Cardiac muscle cell (in vitro differentiated cells and primary cell): ENCODE measurements around the gene ANO10. TPM values are rescaled to one million over a fixed set of nuclear protein-coding genes. Genes with fewer than 3 reads are reported as not detected.
"Not testable (repeated sequence)": the region's sequence is repeated elsewhere in the genome, so short reads cannot be mapped to it uniquely, and the experiment has no call there.

Experiments
- DNase-seq, 2 donors: peaks; one replicate each; pipeline versions ENCODE4 v3.0.0 to v3.0.0-alpha.2; 2010 to 2017; ENCODE audit warnings: low read depth in 1 of 2, low spot score in 1 of 2
- H3K27ac ChIP-seq: fragments of 200-600 bp; sonication (generic); 2 replicates; pipeline ENCODE4 v1.5.1; 2016
- H3K27me3 ChIP-seq: fragments of 200-600 bp; sonication (generic); 2 replicates; pipeline ENCODE4 v1.6.0; 2016; ENCODE audit warnings: control low read depth
- H3K36me3 ChIP-seq: fragments of 200-600 bp; sonication (generic); 2 replicates; pipeline ENCODE4 v1.5.1; 2016; ENCODE audit warnings: control low read depth
- H3K4me1 ChIP-seq: fragments of 200-600 bp; sonication (generic); 2 replicates; pipeline ENCODE4 v1.8.1; 2017; ENCODE audit warnings: low read depth, mild to moderate bottlenecking, mixed run types
- H3K4me3 ChIP-seq: fragments of 200-600 bp; sonication (generic); 2 replicates; pipeline ENCODE4 v1.5.1; 2016; ENCODE audit warnings: mild to moderate bottlenecking
- H3K9me3 ChIP-seq: fragments of 200-600 bp; sonication (generic); 2 replicates; pipeline ENCODE4 v1.5.1; 2017; ENCODE audit warnings: low read depth, mild to moderate bottlenecking, control low read depth
- CTCF ChIP-seq: IDR thresholded peaks from 2 replicates; pipeline ENCODE4 v1.5.1; 2012; ENCODE audit warnings: low read depth, mild to moderate bottlenecking, low read length
- polyA plus RNA-seq: library from polyadenylated mRNA; unstranded; fragments of >200 nt; fragmentation: Nextera tagmentation; extraction: Ambion mirVana; gene quantifications from 2 replicates; pipeline ENCODE4 v1.2.1, GENCODE V29; 2016
- total RNA-seq: library from RNA; depleted of rRNA; stranded (reverse); fragments of >200 nt; gene quantifications from 2 replicates; pipeline ENCODE4 v1.2.3, GENCODE V29; 2016

The ANO10 gene
- total RNA-seq, result 15.0 and 16.0 TPM in 2 replicates
- 31.8 and 36.6 TPM in 2 replicates for polyA plus RNA-seq

- Histone ChIP-seq H3K27me3 (no peaks in the 10 kb centered on the region), H3K27ac (peak within 1 kb of the TSS; percentile 75), H3K4me1 (peaks cover 3% of the 10 kb centered on the region), H3K4me3 (peak within 1 kb of the TSS; percentile 89), H3K9me3 (no peaks in the 10 kb centered on the region), H3K36me3 (no peaks in the 10 kb centered on the region)
- no peak for TF ChIP-seq CTCF
- peak; percentile 99 to 100 for DNase-seq
Measured at GRCh38 chr3:43621656-43622432, at the start of gene ANO10. ANO10 (minus strand) TSS chr3:43622011; CDS start chr3:43605852, 16,159 bp downstream.

GRCh38 chr3:43670635-43671522, 49.1 kb upstream of the ANO10 start:
- DNase-seq, result no peak
- no peaks in the 10 kb centered on the region for H3K27me3 ChIP-seq
- no peak overlapping the region for H3K27ac ChIP-seq
- H3K9me3 ChIP-seq, result no peaks in the 10 kb centered on the region
- no peaks in the 10 kb centered on the region for H3K4me1 ChIP-seq
- H3K4me3 ChIP-seq, result no peak overlapping the region
- H3K36me3 ChIP-seq, result no peaks in the 10 kb centered on the region
- TF ChIP-seq CTCF, result no peak

GRCh38 chr3:43665011-43665410, 43.2 kb upstream of the ANO10 start:
- not testable (repeated sequence) for DNase-seq, H3K4me3 ChIP-seq, H3K4me1 ChIP-seq, H3K27me3 ChIP-seq, H3K36me3 ChIP-seq, H3K27ac ChIP-seq, H3K9me3 ChIP-seq

GRCh38 chr3:43661376-43661775, 39.6 kb upstream of the ANO10 start:
- H3K4me1 ChIP-seq, H3K36me3 ChIP-seq, H3K27ac ChIP-seq, H3K27me3 ChIP-seq, H3K4me3 ChIP-seq, H3K9me3 ChIP-seq, DNase-seq: not testable (repeated sequence)

- TF ChIP-seq CTCF, result no peak
- Histone ChIP-seq H3K27ac (no peak overlapping the region), H3K4me1 (no peaks in the 10 kb centered on the region), H3K4me3 (no peak overlapping the region), H3K9me3 (no peaks in the 10 kb centered on the region), H3K36me3 (no peaks in the 10 kb centered on the region), H3K27me3 (no peaks in the 10 kb centered on the region)
- no peak for DNase-seq
Measured at GRCh38 chr3:43659250-43659880, 37.6 kb upstream of the ANO10 start.

GRCh38 chr3:43656390-43656789, 34.6 kb upstream of the ANO10 start:
- H3K27ac ChIP-seq, DNase-seq, H3K36me3 ChIP-seq, H3K4me3 ChIP-seq, H3K4me1 ChIP-seq, H3K27me3 ChIP-seq, H3K9me3 ChIP-seq: not testable (repeated sequence)
